ENCODE data around the gene SLC25A51.
"Not testable (repeated sequence)": the region's sequence is repeated elsewhere in the genome, so short reads cannot be mapped to it uniquely, and the experiment has no call there.

Gene SLC25A51

DNA sequence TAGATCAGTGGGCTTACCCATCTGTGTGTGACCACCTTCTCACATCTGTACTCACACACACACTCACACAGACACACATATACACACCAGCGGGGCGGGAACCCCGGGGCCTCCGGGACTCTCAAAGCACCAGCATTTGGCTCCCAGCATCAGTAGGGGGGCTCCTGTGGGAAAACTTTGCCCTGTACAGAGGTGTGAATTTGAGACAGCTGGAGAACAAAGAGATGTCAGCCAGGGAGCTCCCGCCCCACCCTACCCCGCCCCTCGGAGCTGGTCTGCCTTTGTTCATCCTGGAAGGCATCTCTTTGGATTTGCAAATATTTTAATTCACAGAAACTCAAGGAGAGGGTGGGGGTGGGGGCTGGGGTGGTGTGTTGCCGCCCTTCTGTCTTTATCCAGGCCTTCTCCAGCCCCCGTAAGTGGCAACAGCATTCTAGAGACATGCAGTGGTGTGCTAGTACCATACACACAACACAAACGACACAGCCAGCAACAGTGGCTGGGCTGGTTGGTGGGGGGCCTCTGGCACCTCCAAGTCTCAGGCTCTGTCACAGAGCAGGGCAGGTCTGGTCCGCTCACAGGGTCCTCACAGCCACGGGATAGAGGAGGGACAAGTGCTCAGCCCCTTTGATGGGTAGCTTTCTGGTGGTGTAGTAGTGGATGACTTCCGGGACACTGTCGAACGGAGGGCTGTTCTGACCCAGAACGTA, 15.5 kb upstream of the SLC25A51 start:
- DNase-seq = no peak

- DNase-seq = no peak
These were observed 14.8 kb upstream of the SLC25A51 start for GRCh38 chr9:37918665-37919170.

DNA sequence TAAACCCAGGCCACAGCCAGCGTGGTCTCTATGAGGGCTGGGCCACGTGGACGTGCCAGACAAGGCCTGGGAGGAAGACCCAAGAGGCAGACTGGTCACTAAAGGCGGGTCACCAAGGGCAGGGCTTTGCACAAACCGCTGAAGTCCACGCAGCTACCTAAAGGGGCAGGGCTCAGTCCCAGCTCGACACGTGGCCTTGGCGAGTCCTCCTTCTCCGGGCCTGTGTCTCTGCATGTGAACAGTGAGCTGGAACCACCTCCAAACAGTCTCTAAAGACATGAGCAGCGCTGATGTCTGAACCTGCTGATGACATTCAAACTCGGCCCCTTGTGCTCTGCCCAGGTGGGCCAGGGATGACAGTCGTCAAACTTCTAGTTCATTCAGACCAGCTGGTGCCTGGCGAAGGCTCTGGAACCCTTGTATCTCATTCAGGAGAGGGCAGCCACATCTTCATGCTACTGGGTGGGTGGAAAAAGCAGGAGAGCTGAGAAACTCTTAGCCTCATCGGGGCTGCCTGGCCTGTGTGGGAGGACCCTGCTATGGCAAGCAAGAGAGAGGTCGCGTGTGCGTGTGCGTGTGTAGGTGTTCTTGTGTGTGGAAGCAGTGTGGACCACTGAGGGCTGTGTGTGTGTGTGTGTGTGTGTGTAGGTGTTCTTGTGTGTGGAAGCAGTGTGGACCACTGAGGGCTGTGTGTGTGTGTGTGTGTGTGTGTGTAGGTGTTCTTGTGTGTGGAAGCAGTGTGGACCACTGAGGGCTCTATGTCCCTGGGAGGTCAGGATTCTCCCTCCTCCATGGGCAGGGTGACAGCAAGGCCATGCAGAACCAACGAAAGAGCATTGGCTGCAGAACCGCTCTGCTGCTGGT, 14.1 kb upstream of the SLC25A51 start:
- DNase-seq = no peak

- DNase-seq = no peak
These were observed 13.4 kb upstream of the SLC25A51 start for GRCh38 chr9:37917313-37917731.

GRCh38 chr9:37916471-37917312, 12.8 kb upstream of the SLC25A51 start:
- DNase-seq = no peak

GRCh38 chr9:37915911-37916470, 12.1 kb upstream of the SLC25A51 start:
- DNase-seq = no peak

- DNase-seq = no peak
These were observed 10.9 kb upstream of the SLC25A51 start for GRCh38 chr9:37914701-37915358.

DNA sequence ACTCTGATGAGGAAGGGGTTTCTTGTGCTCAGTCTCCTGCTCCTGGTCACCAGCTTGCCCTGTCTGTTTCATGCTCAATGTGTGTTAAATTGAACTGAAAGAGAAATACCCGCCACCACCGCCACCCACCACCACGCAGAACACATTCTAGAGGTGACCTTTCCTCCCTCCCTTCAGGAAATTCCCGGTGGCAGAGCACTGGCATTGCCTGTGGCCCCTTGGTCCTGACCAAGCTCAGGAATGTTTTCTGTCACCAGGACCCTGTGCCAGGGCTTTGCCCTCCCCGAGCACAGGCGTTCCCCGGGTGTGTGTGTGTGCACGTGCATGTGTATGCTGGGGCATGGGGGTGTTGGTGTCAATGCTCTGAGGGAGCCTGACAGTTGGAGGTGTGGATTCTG, 10.2 kb upstream of the SLC25A51 start:
- DNase-seq = no peak

DNA sequence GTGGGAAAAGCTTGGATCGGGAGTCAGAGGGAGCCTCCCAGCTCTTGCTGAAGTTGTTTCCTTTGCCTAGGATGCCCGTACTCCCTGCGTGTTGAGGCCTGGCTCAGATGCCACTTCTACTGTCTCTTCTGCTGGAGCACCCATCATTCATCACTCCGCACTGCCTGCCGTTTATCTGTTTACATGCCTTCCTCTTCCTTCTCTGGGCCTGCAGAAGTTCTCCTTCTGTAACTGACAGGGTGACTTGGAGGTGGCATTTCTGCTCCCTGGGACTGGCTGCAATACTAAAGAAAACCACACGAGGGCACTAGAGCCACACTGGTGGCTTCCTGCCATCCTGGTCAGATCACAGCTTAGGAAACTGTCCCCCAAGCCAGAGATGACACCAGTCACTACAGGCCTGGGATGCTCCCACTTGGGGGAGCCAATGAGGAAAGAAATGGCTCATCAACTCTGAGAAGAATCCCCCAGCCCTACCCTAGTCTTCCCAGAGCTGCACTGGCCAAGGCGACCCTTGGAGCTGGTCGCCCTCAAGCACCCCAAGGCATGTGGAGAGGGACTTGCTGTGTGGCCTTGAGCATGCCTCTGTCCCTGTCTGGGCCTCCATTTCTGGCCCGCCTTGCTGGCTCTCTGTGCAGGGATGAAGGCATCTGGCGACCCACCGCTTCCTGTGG, 9.7 kb upstream of the SLC25A51 start:
- DNase-seq = peak; percentile 84

GRCh38 chr9:37911271-37911681, 7.3 kb upstream of the SLC25A51 start:
- DNase-seq = no peak

- no peak for DNase-seq
These were observed 6.3 kb upstream of the SLC25A51 start for GRCh38 chr9:37910271-37910670.

- not testable (repeated sequence) for DNase-seq
These were observed 5.9 kb upstream of the SLC25A51 start for GRCh38 chr9:37909836-37910235.

DNA sequence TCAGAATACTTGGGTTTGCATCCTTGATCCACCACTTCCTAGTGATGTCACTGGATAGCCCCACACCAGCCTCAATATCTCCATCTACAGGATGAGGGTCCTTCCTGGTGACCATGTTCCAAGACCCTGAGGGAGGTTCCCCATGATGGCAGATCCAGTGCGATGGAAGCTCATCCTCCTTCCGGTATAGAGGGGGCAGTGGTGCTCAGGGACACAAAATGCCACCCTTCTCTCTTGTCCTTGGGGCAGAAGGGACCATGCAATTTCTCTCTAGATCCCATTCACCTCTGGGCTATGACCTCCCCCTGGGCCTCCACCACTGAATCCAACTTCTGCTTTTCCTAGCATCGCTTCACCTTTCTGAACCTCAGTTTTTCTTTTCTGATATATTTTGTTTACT, 5.4 kb upstream of the SLC25A51 start:
- no peak for DNase-seq

GRCh38 chr9:37908698-37909186, 4.8 kb upstream of the SLC25A51 start:
- DNase-seq = no peak

DNA sequence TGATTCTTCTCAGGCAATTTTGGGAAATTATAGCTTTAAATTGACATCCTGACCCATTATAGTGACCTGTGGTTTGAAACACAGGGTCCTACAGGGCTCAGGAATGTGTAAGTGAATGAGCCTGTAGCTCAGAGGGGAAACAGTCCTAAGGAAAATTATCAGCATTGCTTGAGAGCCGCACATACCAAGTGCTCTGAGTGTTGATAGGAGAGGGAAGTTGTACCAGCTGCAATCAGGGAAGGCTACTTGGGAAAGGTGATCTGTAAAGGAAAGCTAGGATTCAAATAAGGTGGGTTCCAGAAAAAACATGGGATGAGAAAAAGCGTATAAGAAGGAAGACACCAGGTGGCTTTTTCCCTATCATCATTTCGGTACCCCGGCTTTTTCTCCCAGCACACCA, 4.4 kb upstream of the SLC25A51 start:
- no peak for DNase-seq

DNA sequence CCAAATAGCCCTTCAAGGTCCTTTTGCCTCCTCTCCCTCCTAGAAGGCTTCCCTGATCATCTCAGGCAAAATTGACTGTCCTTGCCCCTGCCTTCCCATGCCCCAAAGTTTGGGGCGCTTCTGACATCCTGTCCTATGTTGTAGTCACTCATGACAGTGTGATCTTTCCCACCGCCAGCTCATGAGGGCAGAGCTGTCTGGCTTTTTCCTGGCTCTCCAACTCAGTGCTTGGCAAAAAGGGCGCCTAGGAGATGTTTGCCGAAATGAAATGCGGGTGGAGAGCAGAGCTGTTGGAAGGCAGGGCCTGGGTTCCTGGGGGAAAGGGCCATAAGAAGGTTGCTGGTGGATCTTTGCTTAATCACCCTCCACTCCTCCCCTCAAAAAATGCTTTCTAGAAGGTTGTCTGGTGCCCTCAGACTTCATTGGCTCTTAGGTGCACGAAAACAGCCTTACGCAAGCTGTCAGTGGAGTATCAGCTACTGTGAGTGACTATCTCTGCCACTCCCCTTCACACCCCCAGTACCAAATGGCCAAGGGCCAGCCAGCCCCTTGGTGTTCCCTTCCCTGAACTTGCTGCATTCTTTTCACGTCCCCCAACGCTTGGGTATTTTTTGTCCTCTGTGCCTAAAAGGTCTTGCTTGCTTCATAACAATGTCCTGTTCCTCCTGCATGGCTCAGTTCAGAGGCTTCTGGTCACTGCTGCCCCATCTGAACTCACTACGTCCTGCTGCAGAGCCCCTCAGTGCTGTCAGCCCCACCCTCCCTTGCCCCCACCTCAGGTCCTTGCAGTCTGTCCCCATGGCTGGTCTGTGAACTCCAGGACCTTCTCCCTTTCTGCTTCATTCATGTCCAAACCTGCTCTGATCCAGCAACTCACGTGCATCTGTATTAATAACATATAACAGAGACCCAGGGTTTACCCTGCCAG, 2.6 kb upstream of the SLC25A51 start:
- DNase-seq = no peak

DNA sequence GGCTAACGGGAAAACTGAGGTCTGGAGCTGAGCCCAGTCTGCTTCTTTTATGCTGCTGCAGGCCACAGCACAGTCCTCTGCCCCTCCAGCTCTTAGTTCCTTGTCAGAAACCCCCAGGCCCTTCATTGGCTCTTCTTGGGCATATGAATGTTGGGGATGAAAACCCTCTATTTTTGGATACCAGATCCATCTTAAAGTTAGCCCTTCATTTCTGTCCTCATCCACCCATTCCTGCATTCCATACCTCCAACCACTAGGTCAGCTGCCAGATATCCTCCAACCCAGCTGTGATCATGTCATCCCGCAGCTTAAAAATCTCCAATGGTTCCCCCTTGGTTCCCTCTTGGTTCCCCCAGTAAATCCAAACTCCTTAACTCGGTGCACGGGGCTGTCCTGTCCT, 1.8 kb upstream of the SLC25A51 start:
- no peak for DNase-seq

DNA sequence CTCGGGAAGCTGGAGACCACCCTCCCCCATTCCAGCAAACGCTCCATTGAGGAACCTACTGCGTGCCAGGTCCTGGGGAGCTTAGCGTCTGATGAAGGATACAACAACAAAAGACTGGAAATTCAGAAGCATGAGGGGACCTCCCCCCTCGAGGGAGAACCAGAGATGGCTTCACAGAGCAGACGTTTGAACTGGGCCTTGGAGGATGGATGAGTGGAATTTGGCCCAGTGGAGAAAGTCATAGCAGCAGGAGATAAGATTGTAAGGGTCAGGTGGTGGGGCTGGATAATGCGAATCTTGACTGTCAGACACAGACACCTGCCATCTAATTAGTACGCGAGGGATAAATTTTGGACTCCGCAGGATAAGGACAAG, 1.2 kb upstream of the SLC25A51 start:
- peak; percentile 65 for DNase-seq

GRCh38 chr9:37904445-37905130, 661 bp upstream of the SLC25A51 start:
- DNase-seq = no peak
